ENCODE results near the gene REG1B. TPM values are rescaled to one million over a fixed set of nuclear protein-coding genes. Genes with fewer than 3 reads are reported as not detected.

REG1B gene
- total and polyA plus RNA-seq, 7 donors = 10.8 to 465 TPM; not detected in 5

DNA sequence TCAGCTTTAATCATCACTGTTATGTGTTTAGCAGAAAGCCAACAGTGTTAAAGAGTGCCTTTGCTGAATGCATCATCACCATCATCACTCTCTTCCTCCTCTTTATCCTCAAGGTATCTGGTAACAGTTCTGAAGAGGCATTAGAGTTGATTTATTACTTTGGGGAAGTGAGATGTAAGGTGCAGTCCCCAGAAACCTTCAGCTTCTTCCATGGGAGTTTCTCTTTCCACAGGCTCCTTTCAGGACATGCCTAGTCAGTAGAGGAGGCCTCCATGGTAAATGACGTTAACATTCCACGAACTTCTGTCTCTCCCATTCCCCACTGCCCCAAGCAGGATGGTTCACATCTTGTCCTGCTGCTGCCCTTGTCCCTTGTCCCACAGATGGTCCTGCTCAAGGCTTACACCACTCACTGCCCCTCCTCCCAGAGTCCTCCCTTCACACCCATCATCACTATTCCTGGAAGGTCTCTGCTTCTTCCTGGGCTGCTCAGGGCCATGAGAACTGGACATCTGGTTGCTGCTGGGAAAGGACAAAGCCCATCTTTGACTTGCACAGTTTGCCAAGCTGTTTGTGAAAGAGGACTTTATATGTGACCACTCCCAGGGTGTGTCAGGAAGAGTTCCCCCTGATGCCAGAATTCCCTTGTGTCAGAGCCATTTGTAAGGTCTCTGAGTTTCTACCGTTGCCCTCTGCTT, 27.2 kb upstream of the REG1B start:
- no peaks in the 10 kb centered on the region for H3K4me1 ChIP-seq
- no peaks in the 10 kb centered on the region for H3K9me3 ChIP-seq
- WGBS, 2 donors = 28 to 64% methylated on average over 3 of the region's 3 CpGs
- H3K4me3 ChIP-seq = no peak overlapping the region
- no peak overlapping the region for H3K27ac ChIP-seq
- no peaks in the 10 kb centered on the region for H3K36me3 ChIP-seq
- H3K27me3 ChIP-seq = no peaks in the 10 kb centered on the region
- DNase-seq = no peak
- intact Hi-C loops (cut with DNase I) = no loop called here
- TF ChIP-seq, protein P1, sequence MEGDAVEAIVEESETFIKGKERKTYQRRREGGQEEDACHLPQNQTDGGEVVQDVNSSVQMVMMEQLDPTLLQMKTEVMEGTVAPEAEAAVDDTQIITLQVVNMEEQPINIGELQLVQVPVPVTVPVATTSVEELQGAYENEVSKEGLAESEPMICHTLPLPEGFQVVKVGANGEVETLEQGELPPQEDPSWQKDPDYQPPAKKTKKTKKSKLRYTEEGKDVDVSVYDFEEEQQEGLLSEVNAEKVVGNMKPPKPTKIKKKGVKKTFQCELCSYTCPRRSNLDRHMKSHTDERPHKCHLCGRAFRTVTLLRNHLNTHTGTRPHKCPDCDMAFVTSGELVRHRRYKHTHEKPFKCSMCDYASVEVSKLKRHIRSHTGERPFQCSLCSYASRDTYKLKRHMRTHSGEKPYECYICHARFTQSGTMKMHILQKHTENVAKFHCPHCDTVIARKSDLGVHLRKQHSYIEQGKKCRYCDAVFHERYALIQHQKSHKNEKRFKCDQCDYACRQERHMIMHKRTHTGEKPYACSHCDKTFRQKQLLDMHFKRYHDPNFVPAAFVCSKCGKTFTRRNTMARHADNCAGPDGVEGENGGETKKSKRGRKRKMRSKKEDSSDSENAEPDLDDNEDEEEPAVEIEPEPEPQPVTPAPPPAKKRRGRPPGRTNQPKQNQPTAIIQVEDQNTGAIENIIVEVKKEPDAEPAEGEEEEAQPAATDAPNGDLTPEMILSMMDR (IDR thresholded peaks at IDR 0.05) = no peak
- TF ChIP-seq POLR2A (IDR thresholded peaks at IDR 0.05) (no peak), POLR2AphosphoS5 (IDR thresholded peaks at IDR 0.05) (no peak), EP300 (IDR thresholded peaks at IDR 0.05) (no peak)

DNA sequence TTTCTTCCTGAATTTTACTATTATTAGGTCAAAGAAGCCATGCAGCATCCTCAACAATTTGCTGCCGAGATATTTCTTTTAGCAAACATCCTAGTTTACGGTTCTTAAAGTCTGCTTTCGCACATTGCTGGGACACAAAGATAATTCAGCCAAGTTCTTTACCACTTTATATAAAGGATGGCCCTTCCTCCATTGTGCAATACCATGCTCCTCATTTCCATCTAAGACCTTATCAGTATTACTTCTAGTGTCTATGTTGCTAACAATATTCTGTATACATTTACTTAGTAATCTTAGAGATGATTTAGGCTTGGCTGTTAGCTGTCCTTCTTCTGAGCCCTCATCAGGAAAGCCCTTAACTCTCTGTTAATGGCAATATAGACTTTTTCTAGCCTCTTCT, 24.5 kb upstream of the REG1B start:
- no peaks in the 10 kb centered on the region for H3K4me1 ChIP-seq
- WGBS, 2 donors = 89 to 97% methylated on average over 3 of the region's 3 CpGs
- TF ChIP-seq, protein P1 (IDR thresholded peaks at IDR 0.05) = no peak
- no peak for TF ChIP-seq POLR2AphosphoS5 (IDR thresholded peaks at IDR 0.05)
- TF ChIP-seq EP300 (IDR thresholded peaks at IDR 0.05) = no peak
- TF ChIP-seq POLR2A (IDR thresholded peaks at IDR 0.05) = no peak
- H3K27me3 ChIP-seq = no peaks in the 10 kb centered on the region
- H3K36me3 ChIP-seq = no peaks in the 10 kb centered on the region
- no peak overlapping the region for H3K27ac ChIP-seq
- DNase-seq = no peak
- H3K4me3 ChIP-seq = no peak overlapping the region
- intact Hi-C loops (cut with DNase I) = no loop called here
- no peaks in the 10 kb centered on the region for H3K9me3 ChIP-seq

DNA sequence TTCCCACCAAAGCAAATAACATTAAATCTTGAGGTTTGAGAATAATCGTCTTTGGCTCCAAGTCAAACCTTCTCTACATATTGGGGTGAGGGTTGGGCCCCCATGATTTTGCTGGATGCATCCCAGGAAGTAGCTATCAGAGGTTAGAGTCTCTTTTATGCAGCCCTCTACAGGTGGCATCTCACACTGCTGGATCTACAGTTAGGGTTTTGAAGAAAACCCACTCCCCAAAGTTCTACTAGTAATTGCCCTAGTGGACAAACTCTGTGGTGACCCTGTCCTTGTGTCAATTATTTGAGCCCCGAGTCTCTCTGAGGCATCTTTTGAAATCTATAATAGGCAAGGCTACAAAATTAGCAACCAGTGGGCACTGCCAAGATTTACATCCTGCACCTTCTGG, 17.5 kb upstream of the REG1B start:
- TF ChIP-seq, protein P1 (IDR thresholded peaks at IDR 0.05) = no peak
- TF ChIP-seq POLR2AphosphoS5 (IDR thresholded peaks at IDR 0.05) (no peak), POLR2A (IDR thresholded peaks at IDR 0.05) (no peak), EP300 (IDR thresholded peaks at IDR 0.05) (no peak)
- Histone ChIP-seq H3K36me3 (no peaks in the 10 kb centered on the region), H3K27me3 (no peaks in the 10 kb centered on the region), H3K27ac (no peak overlapping the region), H3K4me3 (no peak overlapping the region), H3K4me1 (peaks cover 0 to 3% (median 0%) of the 10 kb centered on the region in 4 donors), H3K9me3 (peaks cover 0 to 4% (median 0%) of the 10 kb centered on the region in 4 donors)
- intact Hi-C loops (cut with DNase I) = no loop called here
- no peak for DNase-seq
- 53 to 92% methylated on average over 2 of the region's 2 CpGs for WGBS, 2 donors

GRCh38 chr2:79103214-79103613, 15.4 kb upstream of the REG1B start:
- intact Hi-C loops (cut with DNase I) = no loop called here
- Histone ChIP-seq H3K4me1 (peaks cover 0 to 3% (median 0%) of the 10 kb centered on the region in 4 donors), H3K27ac (no peak overlapping the region), H3K36me3 (no peaks in the 10 kb centered on the region), H3K27me3 (no peaks in the 10 kb centered on the region), H3K9me3 (peaks cover 0 to 4% (median 0%) of the 10 kb centered on the region in 4 donors), H3K4me3 (no peak overlapping the region)
- DNase-seq = no peak
- WGBS, 2 donors = 12 to 49% methylated on average over 2 of the region's 2 CpGs
- TF ChIP-seq EP300 (IDR thresholded peaks at IDR 0.05) (no peak), POLR2A (IDR thresholded peaks at IDR 0.05) (no peak), POLR2AphosphoS5 (IDR thresholded peaks at IDR 0.05) (no peak)
- TF ChIP-seq, protein P1 (IDR thresholded peaks at IDR 0.05) = no peak
